Right lung (tissue), 5 donors: ENCODE results near the gene RIMBP2. TPM values are rescaled to one million over a fixed set of nuclear protein-coding genes. Genes with fewer than 3 reads are reported as not detected.

Experiments
- DNase-seq, 2 donors: peaks; one replicate each; pipeline ENCODE4 v3.0.0-alpha.2; 2013
- polyA plus RNA-seq, 5 donors: library from polyadenylated mRNA; unstranded; fragments of 120-200 nt; gene quantifications; one replicate each; pipeline versions ENCODE4 v1.2.1 to v1.2.3, GENCODE V29; 2013; ENCODE audit warnings: inconsistent platforms in 1 of 5, low replicate concordance in 1 of 5; ENCODE audit not compliant: insufficient read length in 5 of 5, insufficient read depth in 1 of 5

Gene RIMBP2
- polyA plus RNA-seq, 5 donors = 10.6 to 18.9 (median 16.1) TPM

- DNase-seq = no peak
Observed at GRCh38 chr12:130540376-130540775, 175.7 kb downstream of the RIMBP2 start.

GRCh38 chr12:130538343-130539095, 177.6 kb downstream of the RIMBP2 start:
- no peak for DNase-seq

GRCh38 chr12:130537655-130538054, 178.4 kb downstream of the RIMBP2 start:
- DNase-seq = no peak

- DNase-seq = no peak
Observed at GRCh38 chr12:130537051-130537450, 179.0 kb downstream of the RIMBP2 start.

- no peak for DNase-seq
Observed at GRCh38 chr12:130530429-130530828, 185.7 kb downstream of the RIMBP2 start.

GRCh38 chr12:130529781-130530180, 186.3 kb downstream of the RIMBP2 start:
- DNase-seq = no peak

GRCh38 chr12:130527239-130527638, 188.9 kb downstream of the RIMBP2 start:
- no peak for DNase-seq

- DNase-seq = peak; percentile 2 to 18
Observed at GRCh38 chr12:130526813-130527212, 189.3 kb downstream of the RIMBP2 start.

GRCh38 chr12:130525384-130526172, 190.5 kb downstream of the RIMBP2 start:
- DNase-seq = no peak

- DNase-seq = no peak
Observed at GRCh38 chr12:130524759-130525158, 191.3 kb downstream of the RIMBP2 start.

GRCh38 chr12:130523863-130524614, 192.1 kb downstream of the RIMBP2 start:
- DNase-seq = no peak

GRCh38 chr12:130523208-130523607, 192.9 kb downstream of the RIMBP2 start:
- no peak for DNase-seq

GRCh38 chr12:130522244-130522834, 193.8 kb downstream of the RIMBP2 start:
- no peak for DNase-seq

- DNase-seq = no peak
Observed at GRCh38 chr12:130521375-130522124, 194.5 kb downstream of the RIMBP2 start.

GRCh38 chr12:130520784-130521183, 195.3 kb downstream of the RIMBP2 start:
- DNase-seq = no peak

GRCh38 chr12:130517588-130517987, 198.5 kb downstream of the RIMBP2 start:
- DNase-seq = no peak

GRCh38 chr12:130514149-130514551, 201.9 kb downstream of the RIMBP2 start:
- DNase-seq = no peak

- DNase-seq = no peak
Observed at GRCh38 chr12:130513556-130513955, 202.5 kb downstream of the RIMBP2 start.

GRCh38 chr12:130511285-130511684, 204.8 kb downstream of the RIMBP2 start:
- no peak for DNase-seq

GRCh38 chr12:130509454-130509853, 206.6 kb downstream of the RIMBP2 start:
- no peak for DNase-seq

GRCh38 chr12:130508847-130509246, 207.3 kb downstream of the RIMBP2 start:
- no peak for DNase-seq
